ENCODE measurements around the gene LCP1.

LCP1 gene

DNA sequence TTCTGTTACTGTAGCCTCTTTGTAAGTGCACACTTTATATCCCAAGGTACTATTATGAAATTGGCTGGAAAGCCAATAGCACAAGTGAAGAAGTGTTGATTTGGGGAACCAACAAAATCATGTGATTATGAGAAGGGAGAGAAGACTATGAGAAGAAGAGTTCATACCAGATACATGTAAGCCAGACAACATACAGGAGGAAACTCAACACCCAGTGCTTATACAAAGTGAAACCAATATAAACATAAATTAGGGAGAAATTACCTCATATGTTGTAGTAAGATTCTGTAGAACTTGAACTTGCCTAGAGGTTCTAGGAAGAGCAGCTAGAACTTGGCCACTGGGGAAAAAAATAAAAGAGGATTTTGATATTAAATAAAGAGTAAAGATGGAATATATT lies 94.5 kb downstream of the LCP1 start:
- H3K4me3 ChIP-seq (ENCODE audit: control insufficient read depth, low read depth, low read length): no peak overlapping the region
- no peak for TF ChIP-seq CTCF (conservative IDR thresholded peaks at IDR 0.05; ENCODE audit: control insufficient read depth, insufficient read depth, low read depth, low read length)
- DNase-seq (ENCODE audit: low read depth): no peak

- no peak for TF ChIP-seq CTCF (conservative IDR thresholded peaks at IDR 0.05; ENCODE audit: control insufficient read depth, insufficient read depth, low read depth, low read length)
- no peak for DNase-seq (ENCODE audit: low read depth)
- H3K4me3 ChIP-seq (ENCODE audit: control insufficient read depth, low read depth, low read length): no peak overlapping the region
These were observed 95.0 kb downstream of the LCP1 start for GRCh38 chr13:46086985-46087384.

DNA sequence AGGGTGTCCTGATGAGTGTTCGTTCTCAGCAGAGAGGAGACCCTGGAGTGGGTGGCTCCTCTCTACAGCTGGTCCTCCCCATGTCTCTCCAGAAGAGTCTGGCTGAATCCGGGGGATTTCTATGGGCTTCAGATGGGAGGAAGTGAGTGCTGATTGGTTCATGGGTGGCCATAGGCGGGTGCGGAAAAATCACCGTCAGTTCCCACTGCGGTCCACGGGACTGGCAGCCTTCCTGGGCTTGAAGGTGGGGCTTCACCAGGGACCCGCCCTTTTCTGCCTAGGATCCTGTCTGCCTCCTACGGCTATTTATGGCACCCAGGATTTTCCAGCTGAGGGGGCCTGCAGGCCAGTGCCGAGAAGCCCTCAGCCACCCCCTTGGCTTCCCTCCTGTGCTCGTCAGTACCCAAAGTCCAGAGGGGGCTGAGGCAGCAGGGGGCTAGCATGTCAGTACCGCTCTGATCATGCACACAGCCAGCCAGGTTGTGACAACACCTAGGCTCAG lies 95.5 kb downstream of the LCP1 start:
- no peak for TF ChIP-seq CTCF (conservative IDR thresholded peaks at IDR 0.05; ENCODE audit: control insufficient read depth, insufficient read depth, low read depth, low read length)
- H3K4me3 ChIP-seq (ENCODE audit: control insufficient read depth, low read depth, low read length): no peak overlapping the region

DNA sequence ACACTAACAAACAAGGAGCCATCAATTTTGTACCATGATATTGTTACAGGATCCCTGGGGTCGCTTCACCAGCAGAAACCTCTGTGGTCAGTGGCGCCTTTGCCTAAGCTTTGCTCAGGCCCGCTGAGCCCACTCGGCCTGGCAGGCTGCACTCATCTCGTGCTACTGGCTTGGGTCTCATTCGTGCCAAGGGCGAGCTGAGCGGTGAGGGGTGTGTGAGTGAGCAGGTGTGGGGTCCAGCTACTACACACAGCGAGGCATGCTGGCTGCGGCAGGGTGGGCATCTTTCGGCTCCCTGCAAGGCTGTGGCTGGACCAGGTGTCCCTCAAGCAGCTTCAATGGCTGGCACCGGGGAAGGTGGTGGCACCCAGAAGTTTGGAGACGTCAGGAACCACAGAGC lies 96.2 kb downstream of the LCP1 start:
- H3K4me3 ChIP-seq (ENCODE audit: control insufficient read depth, low read depth, low read length): no peak overlapping the region
- DNase-seq (ENCODE audit: low read depth): no peak
- no peak for TF ChIP-seq CTCF (conservative IDR thresholded peaks at IDR 0.05; ENCODE audit: control insufficient read depth, insufficient read depth, low read depth, low read length)

More for the DNA sequence above, 95.5 kb downstream of the LCP1 start:
- DNase-seq (ENCODE audit: low read depth): no peak

DNA sequence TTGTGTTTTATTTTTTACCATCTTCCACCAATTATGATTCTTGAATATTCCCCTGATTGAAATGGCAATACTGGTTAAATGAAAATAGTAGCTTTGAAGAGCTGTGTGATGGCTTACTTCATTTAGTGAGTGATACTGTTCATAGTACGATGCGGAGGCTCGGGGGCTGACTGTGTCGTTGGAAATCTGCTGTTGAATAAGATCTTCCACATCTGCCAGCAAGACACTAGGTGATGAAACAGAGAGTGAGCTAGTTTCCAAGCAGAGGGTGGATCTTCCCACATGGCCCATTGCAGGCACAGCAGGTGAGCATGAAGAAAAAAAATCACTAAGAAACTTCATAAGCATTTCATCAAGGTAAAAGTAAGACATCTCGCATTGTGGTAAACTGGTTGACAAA lies 99.7 kb downstream of the LCP1 start:
- TF ChIP-seq CTCF (conservative IDR thresholded peaks at IDR 0.05; ENCODE audit: control insufficient read depth, insufficient read depth, low read depth, low read length): no peak
- H3K4me3 ChIP-seq (ENCODE audit: control insufficient read depth, low read depth, low read length): no peak overlapping the region
- no peak for DNase-seq (ENCODE audit: low read depth)

DNA sequence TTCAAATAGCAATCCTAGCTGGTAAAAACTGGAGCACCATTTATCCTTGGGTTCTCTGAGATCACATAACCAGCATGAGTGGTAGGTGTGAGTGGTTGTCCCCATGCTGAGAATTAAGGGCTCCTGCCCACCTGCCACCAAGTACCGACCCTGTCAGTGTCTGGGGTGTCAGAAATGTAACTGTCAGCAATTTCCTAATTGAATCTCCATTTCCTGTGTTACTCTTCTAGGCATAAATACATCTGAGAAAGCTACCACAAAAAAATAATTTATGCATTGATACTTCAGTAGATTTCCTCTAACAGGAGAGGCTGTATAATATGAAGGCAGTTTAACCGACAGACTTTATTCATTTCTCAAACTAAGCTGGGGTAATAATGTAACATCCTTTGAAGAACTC lies 102.2 kb downstream of the LCP1 start:
- no peak for TF ChIP-seq CTCF (conservative IDR thresholded peaks at IDR 0.05; ENCODE audit: control insufficient read depth, insufficient read depth, low read depth, low read length)
- no peak overlapping the region for H3K4me3 ChIP-seq (ENCODE audit: control insufficient read depth, low read depth, low read length)
- DNase-seq (ENCODE audit: low read depth): no peak

DNA sequence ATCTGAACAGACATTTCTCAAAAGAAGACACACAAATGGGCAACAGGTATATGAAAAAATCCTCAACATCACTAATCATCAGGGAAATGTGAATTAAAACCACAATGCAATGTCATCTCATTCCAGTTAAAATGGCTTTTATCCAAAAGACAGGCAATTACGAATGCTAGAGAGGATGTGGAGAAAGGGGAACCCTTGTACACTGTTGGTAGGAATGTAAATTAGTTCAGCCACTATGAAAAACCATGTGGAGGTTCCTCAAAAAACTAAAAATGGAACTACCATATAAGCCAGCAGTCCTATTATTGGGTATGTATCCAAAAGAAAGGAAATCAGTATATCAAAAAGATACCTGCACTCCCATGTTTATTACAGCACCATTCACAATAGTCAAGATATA lies 104.7 kb downstream of the LCP1 start:
- DNase-seq (ENCODE audit: low read depth): no peak
- H3K4me3 ChIP-seq (ENCODE audit: control insufficient read depth, low read depth, low read length): no peak overlapping the region
- no peak for TF ChIP-seq CTCF (conservative IDR thresholded peaks at IDR 0.05; ENCODE audit: control insufficient read depth, insufficient read depth, low read depth, low read length)
